GM18508 (cell line): ENCODE measurements around the gene EPS15.
"Not testable (repeated sequence)": the region's sequence is repeated elsewhere in the genome, so short reads cannot be mapped to it uniquely, and the experiment has no call there.

Experiments
- ATAC-seq: cut with Tn5 transposase; IDR thresholded peaks from one replicate; pipeline ENCODE4 v1.9.1; 2021; ENCODE audit warnings: moderate number of reproducible peaks; ENCODE audit not compliant: insufficient read depth, unreplicated experiment

Gene EPS15

GRCh38 chr1:51549016-51549619, 30.1 kb upstream of the EPS15 start:
- ATAC-seq, result no peak

- no peak for ATAC-seq
Observed at GRCh38 chr1:51543858-51544257, 24.8 kb upstream of the EPS15 start.

DNA sequence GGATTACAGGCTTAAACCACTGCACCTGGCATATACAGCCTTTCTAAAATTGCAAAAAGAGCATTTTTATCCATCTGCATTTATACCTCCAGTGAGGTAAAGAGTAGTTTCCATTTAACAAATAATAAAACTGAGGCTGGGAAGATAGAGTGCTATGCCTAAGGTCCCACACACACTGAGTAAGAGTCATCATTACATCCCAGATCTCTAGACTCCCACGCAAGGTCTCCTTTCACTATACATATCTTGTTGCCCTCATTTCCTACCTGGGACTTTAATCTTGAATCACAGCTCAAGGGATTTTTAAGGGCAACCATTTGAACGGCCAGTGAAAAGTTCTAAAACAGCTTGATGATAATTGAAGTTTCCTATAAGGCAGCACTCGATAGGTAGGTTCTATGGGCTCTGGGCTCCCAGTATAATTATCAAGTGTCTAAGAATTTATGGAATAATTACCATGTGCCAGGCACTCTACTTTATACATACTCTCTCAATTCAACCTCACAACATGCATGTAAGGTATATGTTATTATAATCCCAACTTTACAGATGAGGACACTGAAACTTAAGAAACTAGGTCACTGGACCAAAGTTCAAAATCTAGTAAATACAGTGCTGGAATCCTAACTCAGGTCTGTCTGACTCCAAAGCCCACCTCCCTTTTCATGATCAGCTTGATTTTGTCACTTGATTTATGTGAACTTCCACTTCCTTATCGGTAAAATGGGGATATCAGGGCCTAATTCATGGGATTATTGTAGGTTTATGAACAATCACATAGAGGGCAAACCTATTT, 23.3 kb upstream of the EPS15 start:
- ATAC-seq, result no peak

DNA sequence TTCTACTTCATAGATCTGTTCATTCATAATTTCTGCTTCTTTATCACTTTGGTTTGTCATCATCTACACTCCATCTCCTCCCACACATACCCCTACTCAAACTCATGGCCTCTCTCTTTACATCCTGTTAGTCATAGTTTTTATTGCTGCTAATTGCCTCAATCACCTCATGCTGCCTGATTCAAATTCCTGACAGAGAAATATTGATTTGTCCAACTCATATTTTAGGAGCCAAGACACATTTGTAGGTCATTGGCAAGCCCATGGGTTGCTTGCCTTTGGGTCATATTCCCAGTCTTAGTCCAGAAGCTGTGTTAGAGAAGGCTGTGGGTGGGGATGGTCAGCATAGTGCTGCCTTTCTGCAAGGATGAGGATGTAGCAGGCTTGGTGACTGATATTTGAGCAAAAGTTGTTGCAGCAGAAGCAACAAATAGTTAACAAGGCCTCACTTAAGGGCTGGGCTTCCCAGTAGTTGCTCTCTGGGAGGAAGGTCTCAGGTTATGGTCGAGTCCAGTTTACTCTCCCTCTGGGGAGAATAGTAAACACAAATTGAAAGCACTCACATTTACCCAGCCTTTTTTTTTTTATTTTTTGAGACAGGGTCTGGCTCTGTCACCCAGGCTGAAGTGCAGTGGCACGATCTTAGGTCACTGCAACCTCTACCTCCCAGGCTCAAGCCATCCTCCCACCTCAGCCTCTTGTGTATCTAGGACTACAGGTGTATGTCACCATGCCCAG, 22.4 kb upstream of the EPS15 start:
- no peak for ATAC-seq

DNA sequence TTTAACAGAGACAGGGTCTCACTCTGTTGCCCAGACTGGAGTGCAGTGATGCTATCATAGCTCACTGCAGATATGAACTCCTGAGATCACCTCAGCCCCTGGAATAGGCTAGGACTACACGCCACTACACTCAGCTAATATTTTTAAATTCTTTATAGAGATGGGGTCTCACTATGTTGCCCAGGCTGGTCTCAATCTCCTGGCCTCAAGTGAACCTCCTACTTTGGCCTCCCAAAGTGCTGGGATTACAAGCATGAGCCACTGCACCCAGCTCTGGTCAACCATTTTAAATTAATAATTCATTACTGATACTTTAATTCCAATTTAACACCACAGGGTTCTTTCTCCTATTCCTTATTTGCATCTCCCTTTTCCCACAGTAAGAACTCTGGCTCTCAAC, 18.5 kb upstream of the EPS15 start:
- no peak for ATAC-seq

DNA sequence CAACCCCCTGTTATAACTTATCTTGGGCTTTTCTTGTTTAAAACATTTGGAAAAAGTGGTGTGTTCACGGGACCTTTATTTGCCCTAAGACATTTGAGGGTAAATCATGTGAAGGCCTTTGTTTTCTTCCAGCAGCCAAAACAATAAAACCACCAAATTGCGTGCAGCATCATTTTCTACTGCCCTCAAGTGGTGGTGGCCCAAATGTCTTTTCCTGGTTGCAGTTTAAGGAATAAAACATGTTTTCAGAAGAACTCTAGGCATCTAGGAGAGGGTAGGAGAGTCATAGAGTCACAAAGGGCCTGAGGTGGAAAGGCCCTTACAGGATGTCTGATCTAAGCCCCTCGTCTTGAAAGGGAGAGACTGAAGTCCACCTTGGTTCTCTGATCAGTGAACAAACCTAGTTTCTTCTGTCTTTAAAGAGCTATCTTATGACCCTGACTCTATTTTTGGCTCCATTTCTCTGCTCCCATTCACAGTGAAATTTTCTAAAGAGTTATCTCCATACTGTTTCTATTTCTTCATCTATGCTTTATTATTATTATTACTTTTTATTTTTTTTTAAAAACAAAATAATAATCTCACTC, 16.0 kb upstream of the EPS15 start:
- ATAC-seq, result no peak

DNA sequence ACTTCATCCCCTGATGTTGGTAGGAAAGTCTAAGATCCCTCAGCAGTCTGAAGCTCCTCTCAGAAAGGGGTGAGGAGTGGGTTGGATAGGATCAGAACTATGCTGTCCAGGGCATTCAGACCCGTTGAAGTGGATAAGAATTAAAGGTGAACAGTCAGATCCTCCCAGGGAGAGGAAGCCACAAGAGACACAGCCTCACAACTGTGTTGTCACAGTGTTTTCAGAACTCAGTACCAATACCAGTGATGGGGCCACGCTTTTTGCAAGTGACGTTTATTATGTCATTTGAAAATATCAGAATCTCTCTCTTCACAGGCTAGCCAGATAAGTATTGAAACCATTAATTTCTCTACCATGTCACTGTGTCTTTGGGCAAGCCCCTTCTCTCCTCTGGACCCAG, 15.4 kb upstream of the EPS15 start:
- no peak for ATAC-seq

DNA sequence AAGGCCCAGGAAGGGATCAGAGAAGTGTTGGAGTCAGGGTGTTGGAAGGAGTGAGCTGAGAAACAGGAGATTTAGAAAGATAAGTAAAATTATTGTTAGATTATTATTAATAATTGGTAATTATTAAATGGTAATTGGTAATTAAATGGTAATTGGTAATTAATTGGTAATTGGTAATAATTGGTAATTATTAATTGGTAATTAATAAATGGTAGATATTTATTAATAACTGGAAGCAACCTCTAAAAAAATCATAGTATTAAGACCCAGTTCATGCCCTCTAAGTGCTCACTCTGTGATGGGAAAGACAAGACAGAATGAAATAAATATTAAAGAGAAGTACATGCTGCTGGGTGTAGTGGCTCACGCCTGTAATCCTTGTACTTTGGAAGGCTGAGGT, 13.8 kb upstream of the EPS15 start:
- no peak for ATAC-seq

DNA sequence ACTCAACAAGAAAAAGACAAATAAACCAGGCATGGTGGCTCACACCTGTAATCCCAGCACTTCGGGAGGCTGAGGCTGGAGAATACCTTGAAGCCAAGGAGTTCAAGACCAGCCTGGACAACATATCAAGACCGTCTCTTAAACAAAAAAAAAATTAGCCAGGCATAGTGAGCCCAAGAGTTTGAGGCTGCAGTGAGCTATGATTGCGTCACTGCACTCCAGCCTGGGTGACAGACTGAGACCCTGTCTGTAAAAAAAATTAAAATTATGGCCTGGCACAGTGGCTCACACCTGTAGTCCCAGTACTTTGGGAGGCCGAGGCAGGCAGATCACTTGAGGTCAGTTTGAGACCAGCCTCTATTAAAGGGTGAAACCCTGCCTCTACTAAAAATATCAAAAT, 11.4 kb upstream of the EPS15 start:
- not testable (repeated sequence) for ATAC-seq

- no peak for ATAC-seq
Observed at GRCh38 chr1:51527144-51527543, 8.1 kb upstream of the EPS15 start.

DNA sequence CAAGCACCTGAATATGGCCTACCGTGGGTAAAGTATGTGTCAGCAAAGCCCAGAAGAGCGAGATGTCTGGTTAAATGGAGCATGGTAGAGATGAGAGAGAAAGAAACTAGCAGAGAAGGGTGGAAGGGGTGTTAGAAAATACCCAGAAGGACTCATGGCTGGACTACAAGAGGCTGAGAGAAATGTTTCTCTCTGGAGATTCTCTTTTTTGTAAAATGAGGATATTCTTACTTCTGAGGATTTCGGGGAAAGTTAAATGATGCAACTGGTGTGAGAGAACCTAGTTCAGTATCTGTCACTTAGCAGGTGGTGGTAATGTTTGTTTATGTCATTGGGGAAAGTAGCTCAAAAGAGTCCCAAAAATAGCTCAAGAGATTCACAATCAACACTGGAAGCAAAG, 7.2 kb upstream of the EPS15 start:
- ATAC-seq, result no peak

- ATAC-seq, result no peak
Observed at GRCh38 chr1:51525295-51525694, 6.2 kb upstream of the EPS15 start.

DNA sequence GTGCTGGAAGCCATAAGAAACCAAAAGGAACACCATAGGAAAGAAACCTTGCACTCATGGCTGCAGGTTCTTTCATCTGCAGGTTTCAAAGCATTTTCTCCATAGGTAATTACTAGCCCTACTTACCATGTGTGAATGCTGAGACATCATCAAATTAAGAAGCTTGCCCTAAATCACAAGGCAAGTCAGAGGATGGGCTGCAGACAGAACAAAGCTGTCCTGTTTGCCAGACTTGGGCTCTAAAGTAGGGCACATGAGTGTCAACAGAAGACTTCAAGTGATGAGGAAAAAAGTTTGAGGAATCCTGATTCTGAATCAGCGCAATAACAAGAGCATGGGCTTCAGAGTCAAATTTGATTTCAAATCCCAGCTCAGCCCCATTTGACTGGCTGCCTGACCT, 5.8 kb upstream of the EPS15 start:
- no peak for ATAC-seq

GRCh38 chr1:51523931-51524330, 4.9 kb upstream of the EPS15 start:
- no peak for ATAC-seq

- no peak for ATAC-seq
Observed at GRCh38 chr1:51520700-51521248, 1.7 kb upstream of the EPS15 start.

- no peak for ATAC-seq
Observed at GRCh38 chr1:51519865-51520699, 1.0 kb upstream of the EPS15 start.

GRCh38 chr1:51518586-51519047, 449 bp downstream of the EPS15 start:
- no peak for ATAC-seq

DNA sequence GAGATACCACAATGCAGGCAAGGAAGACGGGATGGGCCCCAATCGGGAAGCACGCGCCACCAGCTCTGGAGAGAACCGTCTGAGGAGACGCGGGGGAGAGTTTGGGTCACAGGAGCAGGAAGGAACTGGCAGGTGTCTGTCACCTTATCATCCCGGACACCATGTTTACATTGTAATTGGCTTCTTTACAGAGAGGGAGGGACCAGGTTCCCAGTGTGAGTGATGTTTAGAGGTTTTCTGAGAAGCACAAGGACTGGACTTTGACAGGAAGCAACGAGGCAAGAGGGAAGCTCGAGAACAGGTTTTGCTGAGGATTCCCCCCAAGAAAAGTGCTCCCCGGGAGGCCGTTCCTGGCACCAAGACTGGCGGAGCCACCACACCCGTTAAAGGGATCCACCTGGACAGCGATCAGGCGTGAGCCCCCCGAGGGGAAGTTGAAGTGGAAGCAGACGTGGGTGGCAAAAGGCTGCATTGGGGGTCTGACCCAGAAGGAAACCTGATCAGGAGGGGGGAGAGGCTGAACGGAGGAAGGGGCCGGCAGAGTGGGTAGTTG, 957 bp downstream of the EPS15 start:
- no peak for ATAC-seq

DNA sequence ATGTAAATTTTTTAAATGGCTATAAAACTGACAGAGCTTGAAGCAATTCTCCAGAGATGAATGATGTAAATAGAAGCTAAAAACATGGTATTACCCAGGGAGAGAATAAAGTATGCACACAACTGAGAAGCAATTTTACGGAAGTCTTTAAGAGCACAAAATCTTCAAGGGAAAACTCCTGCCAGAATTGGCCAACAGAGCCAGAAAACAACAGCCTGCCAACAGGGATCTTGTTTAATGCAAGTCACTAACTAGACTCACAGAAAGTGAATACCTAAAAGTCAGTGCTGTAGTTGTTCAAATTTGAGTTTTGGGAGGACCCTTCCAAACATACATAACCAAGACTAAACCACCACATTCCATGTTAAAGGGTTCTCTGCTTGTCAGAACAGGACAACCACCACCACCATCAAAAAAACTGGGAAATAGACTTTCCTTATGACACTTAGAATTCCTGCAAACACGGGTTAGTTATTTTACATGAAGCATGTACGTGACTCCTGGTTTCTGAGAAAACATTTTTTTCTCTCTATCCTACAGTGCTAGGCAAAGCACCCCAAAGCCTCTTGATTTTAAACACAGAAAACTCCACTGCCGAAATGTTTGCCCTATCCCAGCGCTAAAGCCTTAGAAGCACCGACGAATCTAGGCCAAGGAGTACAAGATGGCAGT, 1.6 kb downstream of the EPS15 start:
- ATAC-seq, result no peak
